HG02885 (cell line): ENCODE data around the gene SRGAP3.
A peak's percentile ranks its signal among the peaks of the same experiment; 100 is the strongest.

ENCODE experiments used
- ATAC-seq: cut with Tn5 transposase; IDR thresholded peaks from one replicate; pipeline ENCODE4 v1.9.1; 2021; ENCODE audit warnings: mild to moderate bottlenecking; ENCODE audit not compliant: unreplicated experiment, poor library complexity

SRGAP3 gene

DNA sequence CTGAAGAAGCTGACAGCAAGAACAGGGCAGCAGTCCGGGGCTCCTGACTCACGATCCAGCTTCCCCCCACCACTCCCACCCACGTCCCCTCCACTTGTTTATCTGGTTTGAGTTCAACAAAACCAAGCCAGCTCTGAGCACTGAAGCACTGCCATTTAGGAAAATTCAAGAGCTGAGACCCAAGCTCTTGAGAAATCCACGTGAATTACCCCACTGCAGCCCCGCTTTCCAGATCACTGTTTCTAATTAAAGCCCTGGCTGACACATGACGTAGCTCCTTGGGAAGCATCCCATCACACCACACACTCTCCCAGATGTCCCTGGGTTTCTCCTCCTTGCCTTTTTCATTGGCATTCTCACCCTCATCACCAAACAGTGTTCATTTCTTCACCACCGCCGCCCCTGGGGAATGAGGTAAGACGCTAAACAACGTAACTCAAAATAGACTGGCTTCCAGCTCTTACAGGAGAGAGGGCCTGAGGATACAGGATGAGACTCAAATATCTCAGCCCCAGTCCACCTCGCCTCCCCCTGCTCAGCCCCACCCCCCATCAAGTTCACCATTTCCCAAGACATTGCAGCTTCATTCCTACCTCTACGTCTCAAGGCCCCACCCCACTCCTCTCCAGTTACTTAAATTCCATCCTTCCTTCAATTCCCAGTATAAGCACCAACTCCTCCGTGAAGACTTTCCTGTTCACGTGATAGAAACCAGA is 95.4 kb downstream of the SRGAP3 start:
- no peak for ATAC-seq

DNA sequence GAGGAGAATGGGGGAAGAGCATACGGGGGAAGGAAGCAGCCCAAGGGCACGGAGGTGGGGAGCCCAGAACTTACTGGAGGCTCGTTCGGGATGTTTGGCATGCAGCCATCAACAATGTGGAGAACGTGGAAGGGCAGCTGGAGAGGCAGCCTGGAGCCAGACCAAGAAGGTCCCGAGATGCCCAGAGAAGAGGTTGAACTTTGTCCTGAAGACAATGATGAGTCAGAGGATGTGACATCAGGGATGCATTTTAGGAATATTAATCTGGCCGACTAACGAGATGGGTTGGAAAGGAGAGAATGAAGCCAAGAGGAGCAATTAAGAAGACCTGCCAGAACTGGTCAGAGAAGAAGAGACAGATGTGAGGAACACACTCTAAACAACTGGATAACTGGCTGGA is 98.2 kb downstream of the SRGAP3 start:
- no peak for ATAC-seq

GRCh38 chr3:9149566-9149965 is 99.9 kb downstream of the SRGAP3 start:
- no peak for ATAC-seq

- no peak for ATAC-seq
Measured at GRCh38 chr3:9147896-9148266, 101.6 kb downstream of the SRGAP3 start.

DNA sequence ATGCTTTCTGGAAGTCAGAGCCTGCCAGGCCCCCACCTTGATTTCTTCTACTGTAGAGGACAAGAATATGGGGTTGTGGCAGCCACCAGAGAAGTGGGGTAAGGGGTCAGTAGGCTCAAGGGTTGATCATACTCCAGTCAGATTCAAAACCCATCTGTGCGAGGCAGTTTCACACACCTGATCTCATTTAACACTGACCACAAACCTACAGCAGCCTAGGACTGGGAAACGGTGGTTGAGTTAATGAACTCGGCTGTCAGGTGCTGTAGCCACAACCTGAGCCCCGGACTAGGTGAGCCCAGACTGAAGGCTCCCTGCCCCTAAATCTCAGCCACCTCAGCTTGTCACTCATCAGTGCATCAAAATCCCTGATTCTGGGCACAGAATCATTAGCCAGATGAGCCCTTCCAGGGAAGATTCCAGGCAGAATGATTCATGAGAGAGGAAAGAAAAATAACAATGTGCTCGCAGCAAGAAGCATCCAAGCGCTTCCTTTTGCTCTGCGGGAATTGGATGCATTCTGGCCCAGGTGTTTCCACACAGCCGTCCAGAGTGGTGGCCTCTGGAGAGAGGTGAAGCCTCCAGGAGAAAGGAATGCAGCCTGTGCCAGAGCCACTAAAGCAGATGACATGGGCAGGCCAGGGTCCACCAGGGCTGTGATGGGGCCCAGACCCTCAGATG is 102.1 kb downstream of the SRGAP3 start:
- peak; percentile 87 for ATAC-seq

- ATAC-seq, result no peak
Measured at GRCh38 chr3:9146367-9147071, 102.9 kb downstream of the SRGAP3 start.

GRCh38 chr3:9143184-9143583 is 106.3 kb downstream of the SRGAP3 start:
- ATAC-seq, result no peak

- ATAC-seq, result no peak
Measured at GRCh38 chr3:9142362-9142761, 107.1 kb downstream of the SRGAP3 start.

DNA sequence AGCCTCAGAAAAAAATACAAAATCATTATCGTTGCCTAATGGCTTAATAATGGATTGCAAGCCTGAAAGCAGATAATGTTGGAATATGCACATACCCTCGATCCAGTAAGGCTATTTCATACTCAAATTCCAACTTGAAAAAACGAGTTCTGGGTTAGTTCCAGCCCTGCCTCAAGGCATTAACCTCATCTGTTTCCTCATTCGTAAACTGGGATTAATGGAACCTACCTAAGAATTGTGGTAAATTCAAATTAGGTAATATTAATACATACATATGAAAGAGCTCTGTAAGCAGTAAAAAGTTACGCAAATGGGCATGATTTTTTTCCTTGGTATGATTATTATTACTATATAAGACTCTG is 107.5 kb downstream of the SRGAP3 start:
- no peak for ATAC-seq

- no peak for ATAC-seq
Measured at GRCh38 chr3:9139366-9139765, 110.1 kb downstream of the SRGAP3 start.

- no peak for ATAC-seq
Measured at GRCh38 chr3:9137676-9138075, 111.8 kb downstream of the SRGAP3 start.

DNA sequence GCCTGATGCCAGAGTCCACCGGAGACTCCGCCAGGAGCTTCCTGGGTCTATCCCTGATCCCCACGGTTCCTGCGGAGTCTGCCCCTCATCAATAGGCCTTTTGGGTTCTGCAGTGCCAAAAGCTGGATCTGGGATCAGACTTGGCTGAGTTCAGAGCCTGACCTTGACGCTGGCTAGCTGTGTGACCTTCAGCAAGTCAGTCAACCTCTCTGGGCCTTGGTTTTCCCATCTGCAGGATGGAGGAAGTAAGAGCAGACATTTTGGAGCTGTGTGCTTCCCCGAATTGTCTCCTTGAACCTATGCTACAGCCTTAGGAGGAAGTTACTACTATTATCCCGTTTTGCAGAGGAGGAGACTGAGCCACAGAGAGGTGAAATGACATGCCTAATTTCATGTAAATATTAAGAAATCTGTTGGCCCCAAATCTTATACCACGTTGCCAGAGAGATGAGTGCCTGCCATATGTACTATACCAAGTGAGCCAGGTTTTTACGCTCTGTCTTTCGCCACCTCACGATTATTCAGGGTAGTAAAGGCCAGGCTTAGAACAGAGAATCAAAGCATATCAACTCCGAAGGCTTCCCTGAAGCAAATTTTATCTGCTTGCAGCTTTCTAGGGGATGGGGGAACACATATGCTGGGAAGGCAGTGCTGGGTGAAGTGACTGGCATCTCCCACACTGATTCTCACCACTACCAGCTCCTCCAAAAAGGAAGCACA is 112.5 kb downstream of the SRGAP3 start:
- no peak for ATAC-seq

DNA sequence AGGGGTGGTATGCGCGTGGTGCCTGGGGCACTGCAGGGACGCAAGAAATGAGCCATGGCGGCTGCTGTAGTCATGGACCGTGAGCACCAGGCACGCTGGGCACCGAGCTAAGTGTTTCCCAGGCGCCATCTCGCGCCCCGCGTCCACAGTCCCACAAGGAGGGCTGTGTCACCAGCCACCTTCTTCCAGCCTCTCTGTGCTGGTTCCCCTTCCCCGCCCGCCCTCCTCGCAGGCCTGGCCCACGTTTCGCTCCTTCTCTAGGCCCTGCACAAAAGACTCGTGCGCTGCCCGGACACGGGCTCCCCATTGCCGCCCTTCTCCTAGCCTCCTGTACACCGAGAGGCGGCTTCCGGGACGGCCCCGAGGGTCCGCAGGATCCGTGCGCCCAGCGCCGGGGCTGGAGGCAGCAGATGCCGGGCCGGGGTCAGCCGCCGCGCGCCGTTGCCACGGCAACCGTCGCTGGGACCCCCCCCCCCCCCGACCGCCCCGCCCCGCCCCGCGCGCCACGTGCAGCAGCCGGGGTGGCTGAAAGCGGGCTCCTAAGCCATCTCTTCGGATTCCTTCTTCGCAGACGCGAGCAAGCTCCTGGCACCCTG is 113.4 kb downstream of the SRGAP3 start:
- no peak for ATAC-seq

- no peak for ATAC-seq
Measured at GRCh38 chr3:9135526-9135925, 113.9 kb downstream of the SRGAP3 start.

- ATAC-seq, result no peak
Measured at GRCh38 chr3:9133656-9134055, 115.8 kb downstream of the SRGAP3 start.

DNA sequence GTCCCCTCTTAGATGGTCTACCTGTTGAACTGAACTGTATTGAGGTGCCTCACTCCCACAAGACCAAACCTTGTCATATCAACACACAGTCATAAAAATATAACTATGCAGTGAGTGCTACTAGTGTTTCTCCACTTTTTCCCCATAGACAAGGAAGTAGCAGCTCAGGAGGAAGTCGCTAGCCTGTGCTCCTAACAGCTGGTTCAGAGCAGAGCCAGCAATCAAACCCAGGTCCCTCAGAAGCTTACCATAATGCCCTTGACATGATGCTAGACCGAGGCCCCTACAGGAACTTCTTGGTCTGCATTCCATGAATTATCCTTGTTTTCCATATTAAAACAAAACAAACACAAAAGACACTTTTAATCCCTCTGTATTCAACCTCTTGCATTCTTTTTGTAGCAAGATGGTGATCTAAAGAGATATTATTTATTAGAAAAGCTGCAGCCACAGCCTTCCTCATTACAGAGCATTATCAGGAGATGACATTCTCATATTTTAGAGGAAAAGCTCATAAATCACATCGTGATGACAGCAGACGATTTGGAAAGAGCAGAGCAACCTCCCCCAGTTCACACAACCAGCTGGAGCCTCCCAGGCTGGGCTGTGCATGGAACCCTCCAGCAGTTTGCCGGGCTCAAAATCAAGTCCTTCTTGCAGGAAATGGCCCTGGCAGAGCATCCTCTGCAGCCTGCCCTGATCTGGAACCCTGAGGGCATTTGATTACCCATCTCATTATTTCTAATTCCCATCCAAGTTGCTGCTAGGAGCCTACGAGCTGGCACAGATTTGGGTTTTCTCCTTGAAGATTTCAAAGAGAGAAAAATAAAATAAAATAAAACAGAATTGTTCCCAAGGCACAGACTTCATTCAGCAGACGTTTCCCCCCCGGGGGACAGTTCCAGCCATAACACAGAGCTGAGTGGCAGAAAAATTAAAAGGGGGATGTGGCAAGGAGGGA is 118.8 kb downstream of the SRGAP3 start:
- no peak for ATAC-seq

DNA sequence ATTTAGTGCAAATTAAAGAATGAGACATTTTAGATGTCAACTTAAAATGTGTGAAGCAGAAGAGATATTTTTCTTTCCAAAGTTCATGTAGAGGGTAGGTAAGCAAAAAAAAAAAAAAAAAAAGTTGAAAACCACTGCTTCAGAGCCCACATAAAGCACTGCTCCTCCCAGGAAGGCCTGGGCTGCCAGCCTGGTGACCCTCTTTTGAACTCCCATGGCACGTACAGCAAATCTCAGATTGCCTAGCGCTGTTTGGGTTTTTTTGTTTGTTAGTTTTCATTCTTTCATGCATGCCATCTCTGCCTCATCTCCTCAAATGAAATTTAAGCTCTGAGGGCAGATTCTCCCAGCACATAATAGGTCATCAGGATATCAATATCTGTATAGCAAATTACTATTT is 120.1 kb downstream of the SRGAP3 start:
- no peak for ATAC-seq

DNA sequence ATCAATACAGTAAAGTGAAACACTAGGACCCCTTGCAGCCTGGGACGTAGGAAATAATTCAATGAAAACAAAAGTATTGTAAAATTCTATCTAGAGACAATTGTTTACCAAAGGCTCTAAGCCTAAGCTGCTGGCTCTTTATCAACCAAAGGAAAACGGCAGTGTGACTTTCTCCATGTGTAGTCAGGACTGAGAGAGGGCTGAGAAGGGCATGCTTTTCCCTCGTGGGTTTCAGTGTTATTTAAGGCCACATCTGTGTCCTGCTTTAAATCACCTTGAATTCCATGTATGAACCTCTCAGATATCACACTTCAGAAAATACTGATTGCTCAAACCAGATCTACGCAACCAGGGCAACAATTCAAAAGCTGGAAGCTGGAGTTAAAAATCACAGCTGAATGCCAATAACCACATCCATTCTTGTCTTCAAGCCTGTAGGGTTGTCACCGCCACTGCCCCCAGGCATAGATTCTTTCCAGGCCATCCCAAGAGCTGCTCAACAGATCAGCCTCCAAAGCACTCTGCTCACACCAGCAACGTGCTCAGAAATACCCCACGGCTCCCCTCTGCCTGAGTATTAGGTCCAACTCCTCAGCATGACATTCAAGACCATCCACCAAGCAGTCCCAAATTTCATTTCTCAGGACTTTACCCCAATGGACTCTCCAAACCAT is 124.0 kb downstream of the SRGAP3 start:
- ATAC-seq, result no peak

DNA sequence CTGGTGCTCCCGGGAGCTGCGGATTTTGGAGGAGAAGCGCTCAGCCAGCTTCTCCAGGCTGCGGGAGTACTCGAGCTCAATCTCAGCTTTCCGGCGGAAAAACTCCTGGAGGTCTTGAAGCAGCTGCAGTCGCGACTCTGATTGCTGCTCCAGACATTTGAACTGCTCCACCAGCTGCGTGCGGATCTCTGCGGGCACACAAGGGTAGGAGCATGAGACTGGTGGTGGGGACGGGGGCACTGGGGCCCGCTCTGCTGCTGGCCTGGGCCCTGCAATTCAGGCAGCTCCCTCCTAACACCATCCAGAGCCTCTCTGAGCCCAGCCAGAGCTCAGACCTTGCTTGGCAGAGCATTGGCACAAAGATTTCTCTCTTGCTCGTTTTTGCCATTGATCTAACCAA is 124.7 kb downstream of the SRGAP3 start:
- ATAC-seq, result no peak
